OCI-LY3 (cell line): Measurements from ENCODE around the gene FOXO3B.
"Not testable (repeated sequence)": the region's sequence is repeated elsewhere in the genome, so short reads cannot be mapped to it uniquely, and the experiment has no call there.

ENCODE experiments used
- CTCF ChIP-seq: fragments of 200-600, 300-600 bp; sonication (generic); IDR thresholded peaks from 2 replicates; pipeline ENCODE4 v1.5.1; 2014; ENCODE audit warnings: antibody characterized with exemption, low read length, low read depth
- EZH2phosphoT487 ChIP-seq: fragments of 200-600 bp; shearing (Covaris generic); IDR thresholded peaks from 2 replicates; pipeline ENCODE4 v1.6.1; 2018; ENCODE audit warnings: antibody characterized with exemption, mixed run types, low read depth

GRCh38 chr17:18712354-18712999 is 30.4 kb upstream of the FOXO3B start:
- 0 out of 2 replicates have a peak, but pooled peaks have one; percentile 8 for TF ChIP-seq CTCF
- TF ChIP-seq EZH2phosphoT487 = not testable (repeated sequence)
